IMR-90 (cell line): ENCODE results near the gene DLG5. TPM values are rescaled to one million over a fixed set of nuclear protein-coding genes. Genes with fewer than 3 reads are reported as not detected.

ENCODE experiments used
- ATAC-seq: fragments of 200-7000 bp; cut with Tn5 transposase; 2 replicates; pipeline ENCODE4 v1.9.1; 2020; ENCODE audit warnings: low read depth, mild to moderate bottlenecking, moderate library complexity
- BruUV-seq: library from RNA; stranded (reverse); fragments of 400-500 nt; replicated peaks from 2 replicates; lab custom pipeline; 2021; lab: Mats Ljungman, UMichigan
- CTCF ChIA-PET: fragments of 300-600 bp; formaldehyde crosslinking; extraction: SDS; loops from one replicate; lab custom pipeline; 2021; ENCODE audit warnings: antibody characterized with exemption; lab: Yijun Ruan, JAX
- POLR2A ChIA-PET: fragments of 300-600 bp; sonication (Branson Sonifier 250); formaldehyde crosslinking; loops from one replicate; lab custom pipeline; 2022; ENCODE audit warnings: antibody characterized with exemption; ENCODE audit not compliant: unreplicated experiment; lab: Charles Lee
- DNase-seq: peaks from one replicate; pipeline ENCODE4 v3.0.0; 2013
- H2AFZ ChIP-seq: replicated peaks from 2 replicates; pipeline ENCODE3; 2013; ENCODE audit warnings: low read length, mild to moderate bottlenecking; ENCODE audit not compliant: poor library complexity
- H2AK5ac ChIP-seq: 2 replicates; pipeline ENCODE4 v1.6.1; 2013; ENCODE audit warnings: low read depth, low read length, inconsistent platforms
- H2AK9ac ChIP-seq: replicated peaks from 2 replicates; pipeline ENCODE3; 2013; ENCODE audit warnings: mild to moderate bottlenecking, low read depth, low read length, moderate library complexity; ENCODE audit not compliant: poor library complexity
- H2BK120ac ChIP-seq: 2 replicates; pipeline ENCODE4 v1.6.1; 2013; ENCODE audit warnings: low read depth, low read length, inconsistent platforms
- H2BK15ac ChIP-seq: 3 replicates; pipeline ENCODE4 v1.6.1; 2013; ENCODE audit warnings: low read depth, low read length, inconsistent platforms
- H2BK20ac ChIP-seq: 2 replicates; pipeline ENCODE4 v1.6.1; 2013; ENCODE audit warnings: low read depth, mild to moderate bottlenecking, inconsistent platforms, low read length, moderate library complexity
- H2BK5ac ChIP-seq: 2 replicates; pipeline ENCODE4 v1.6.1; 2013; ENCODE audit warnings: mild to moderate bottlenecking, low read depth, low read length, inconsistent platforms; ENCODE audit not compliant: poor library complexity, severe bottlenecking
- H3K14ac ChIP-seq: replicated peaks from 2 replicates; pipeline ENCODE4 v1.6.1; 2013; ENCODE audit warnings: low read depth, low read length, inconsistent platforms
- H3K18ac ChIP-seq: 2 replicates; pipeline ENCODE4 v1.6.1; 2013; ENCODE audit warnings: low read depth, low read length, control low read depth
- H3K23ac ChIP-seq: 2 replicates; pipeline ENCODE4 v1.6.1; 2013; ENCODE audit warnings: low read depth, low read length, inconsistent platforms
- H3K27ac ChIP-seq: 2 replicates; pipeline ENCODE4 v1.5.1; 2013; ENCODE audit warnings: mild to moderate bottlenecking, control low read depth, low read length; ENCODE audit not compliant: insufficient read depth
- H3K27me3 ChIP-seq: 2 replicates; pipeline ENCODE4 v1.6.1; 2013; ENCODE audit warnings: low read length; ENCODE audit not compliant: control insufficient read depth, insufficient read depth
- H3K36me3 ChIP-seq: 2 replicates; pipeline ENCODE4 v1.6.1; 2013; ENCODE audit warnings: low read length, mixed read lengths; ENCODE audit not compliant: control insufficient read depth, insufficient read depth
- H3K4ac ChIP-seq: 2 replicates; pipeline ENCODE4 v1.6.1; 2013; ENCODE audit warnings: low read depth, low read length, inconsistent platforms
- H3K4me1 ChIP-seq: 2 replicates; pipeline ENCODE4 v1.6.1; 2013; ENCODE audit warnings: low read length, mixed read lengths; ENCODE audit not compliant: control insufficient read depth, insufficient read depth
- H3K4me2 ChIP-seq: 2 replicates; pipeline ENCODE4 v1.6.1; 2013; ENCODE audit warnings: low read depth, mild to moderate bottlenecking, control low read depth, low read length, moderate library complexity
- H3K4me3 ChIP-seq: 2 replicates; pipeline ENCODE4 v1.5.1; 2013; ENCODE audit warnings: low read depth, mild to moderate bottlenecking, control low read depth, low read length, moderate library complexity; ENCODE audit not compliant: insufficient read depth
- H3K56ac ChIP-seq: 2 replicates; pipeline ENCODE4 v1.6.1; 2013; ENCODE audit warnings: low read length, inconsistent platforms; ENCODE audit not compliant: insufficient read depth; ENCODE audit errors: extremely low read depth
- H3K79me1 ChIP-seq, 2 experiments: 2 replicates each; pipeline ENCODE4 v1.6.1; 2013; ENCODE audit warnings: low read length in 2 of 2, inconsistent platforms in 1 of 2, low read depth in 1 of 2
- H3K9ac ChIP-seq: 2 replicates; pipeline ENCODE4 v1.6.1; 2013; ENCODE audit warnings: low read depth, low read length, control low read depth
- H3K9me1 ChIP-seq: 2 replicates; pipeline ENCODE4 v1.6.1; 2013; ENCODE audit warnings: low read length, inconsistent platforms; ENCODE audit not compliant: insufficient read depth
- H3K9me3 ChIP-seq: 2 replicates; pipeline ENCODE4 v1.6.1; 2013; ENCODE audit warnings: low read length; ENCODE audit not compliant: control insufficient read depth, insufficient read depth
- H4K20me1 ChIP-seq: 2 replicates; pipeline ENCODE4 v1.6.1; 2013; ENCODE audit warnings: low read length, inconsistent platforms; ENCODE audit not compliant: insufficient read depth
- H4K5ac ChIP-seq: 2 replicates; pipeline ENCODE4 v1.6.1; 2013; ENCODE audit warnings: mild to moderate bottlenecking, low read depth, low read length, control low read depth
- H4K8ac ChIP-seq, 2 experiments: 2 replicates each; pipeline ENCODE4 v1.6.1; 2013; ENCODE audit warnings: low read depth in 2 of 2, low read length in 2 of 2, control low read depth in 1 of 2, inconsistent platforms in 1 of 2
- H4K91ac ChIP-seq: 2 replicates; pipeline ENCODE4 v1.6.1; 2013; ENCODE audit warnings: low read depth, low read length, inconsistent platforms; ENCODE audit not compliant: insufficient read depth
- BHLHE40 ChIP-seq: fragments of 150-350 bp; IDR thresholded peaks from 2 replicates; pipeline ENCODE4 v1.6.1; 2016; ENCODE audit warnings: mild to moderate bottlenecking, low read depth, low read length
- CEBPB ChIP-seq: IDR thresholded peaks from 2 replicates; pipeline ENCODE4 v1.6.1; 2012; ENCODE audit warnings: low read depth, low read length, improper control_type of control experiment
- CHD1 ChIP-seq: IDR thresholded peaks from 2 replicates; pipeline ENCODE4 v1.6.1; 2012; ENCODE audit warnings: low read depth, low read length, improper control_type of control experiment
- CTCF ChIP-seq: conservative IDR thresholded peaks from 2 replicates; pipeline ENCODE4 v1.5.1; 2012; ENCODE audit warnings: mild to moderate bottlenecking, low read depth, low read length, improper control_type of control experiment
- FOS ChIP-seq: fragments of 150-350 bp; IDR thresholded peaks from 2 replicates; pipeline ENCODE4 v1.6.1; 2016; ENCODE audit warnings: low read depth, low read length
- MAFK ChIP-seq: IDR thresholded peaks from 2 replicates; pipeline ENCODE4 v1.6.1; 2012; ENCODE audit warnings: low read depth, low read length, improper control_type of control experiment
- MAZ ChIP-seq: IDR thresholded peaks from 2 replicates; pipeline ENCODE4 v1.6.1; 2012; ENCODE audit warnings: low read depth, mild to moderate bottlenecking, low read length, improper control_type of control experiment, moderate library complexity, borderline replicate concordance
- NFE2L2 ChIP-seq: fragments of 150-350 bp; IDR thresholded peaks from 2 replicates; pipeline ENCODE4 v1.6.1; 2016; ENCODE audit warnings: low read depth, mild to moderate bottlenecking, low read length
- POLR2A ChIP-seq: IDR thresholded peaks from 2 replicates; pipeline ENCODE4 v1.6.1; 2012; ENCODE audit warnings: mild to moderate bottlenecking, low read depth, low read length
- RAD21 ChIP-seq: IDR thresholded peaks from 2 replicates; pipeline ENCODE4 v1.6.1; 2012; ENCODE audit warnings: low read length, improper control_type of control experiment
- RCOR1 ChIP-seq: IDR thresholded peaks from 2 replicates; pipeline ENCODE4 v1.6.1; 2012; ENCODE audit warnings: mild to moderate bottlenecking, low read length, improper control_type of control experiment; ENCODE audit not compliant: insufficient replicate concordance
- RFX5 ChIP-seq: IDR thresholded peaks from 2 replicates; pipeline ENCODE4 v1.8.0; 2012; ENCODE audit warnings: low read depth, mild to moderate bottlenecking, low read length, moderate library complexity
- SMC3 ChIP-seq: fragments of 150-350 bp; IDR thresholded peaks from 2 replicates; pipeline ENCODE4 v1.6.1; 2016; ENCODE audit warnings: low read depth, mild to moderate bottlenecking, antibody characterized with exemption, low read length, moderate library complexity
- WGBS, 2 experiments: methylation state at CpG; one replicate each; pipeline versions ENCODE4 v1.1.5 to v1.1.7; 2013; ENCODE audit warnings: missing lambda C conversion rate in 2 of 2; ENCODE audit not compliant: insufficient read length in 1 of 2; ENCODE audit errors: extremely low coverage in 2 of 2; 5-methylcytosine and 5-hydroxymethylcytosine counted together
- dilution Hi-C: fragments of 300-500 bp; cut with HindIII; formaldehyde crosslinking; loops from one replicate; pipeline ENCODE4 v1.14.3; 2018; ENCODE audit warnings: low sequenced_read_pairs; ENCODE audit not compliant: unreplicated experiment
- in situ Hi-C: fragments of 300-500 bp; cut with MboI; formaldehyde crosslinking; loops from 3 replicates; pipeline ENCODE4 v1.14.3; 2019; ENCODE audit warnings: low sequenced_read_pairs, inconsistent platforms, mixed read lengths
- intact Hi-C: fragments of 100-400 bp; cut with micrococcal nuclease; formaldehyde crosslinking; loops from 2 replicates; pipeline ENCODE4 v1.10.0; 2022
- polyA plus RNA-seq, 3 experiments: library from polyadenylated mRNA; depleted of rRNA; stranded (reverse); fragments of >200 nt; gene quantifications; 2 replicates each; pipeline ENCODE4 v1.2.3, GENCODE V29; 2012; ENCODE audit warnings: low replicate concordance in 1 of 3
- total RNA-seq: library from RNA; depleted of rRNA; stranded (reverse); fragments of >200 nt; gene quantifications from 2 replicates; pipeline ENCODE4 v1.2.3, GENCODE V29; 2012
- TF ChIP-seq, protein P1 (sequence below): fragments of 150-350 bp; IDR thresholded peaks from 2 replicates; pipeline ENCODE4 v1.6.1; 2016; ENCODE audit warnings: low read depth, mild to moderate bottlenecking, low read length, moderate library complexity, borderline replicate concordance
- TF ChIP-seq, protein P2 (sequence below): fragments of 150-350 bp; IDR thresholded peaks from 2 replicates; pipeline ENCODE4 v1.6.1; 2017; ENCODE audit warnings: mild to moderate bottlenecking, antibody characterized with exemption, low read length, low read depth

Gene DLG5
- total and polyA plus RNA-seq, 2 of the 4 experiments (the other 2 are of a cell fraction), result 12.7 to 28.7 TPM

GRCh38 chr10:77787440-77787839 lies 139.1 kb downstream of the DLG5 start:
- Histone ChIP-seq H3K18ac (no peak overlapping the region), H2AK9ac (no peak overlapping the region), H3K4me1 (peaks cover 7% of the 10 kb centered on the region; the same call in 1 of the 2 replicates), H2BK20ac (no peak overlapping the region), H3K9me1 (peaks cover 10% of the 10 kb centered on the region; the same call in 1 of the 2 replicates), H3K36me3 (peaks cover 36% of the 10 kb centered on the region), H3K4me2 (no peak overlapping the region), H3K9ac (no peak overlapping the region), H2BK120ac (no peak overlapping the region), H4K5ac (no peak overlapping the region), H4K20me1 (no peaks in the 10 kb centered on the region; the same call in 1 of the 2 replicates), H3K14ac (no peak overlapping the region), H3K4me3 (no peak overlapping the region), H2AK5ac (no peak overlapping the region), H2AFZ (no peak overlapping the region), H3K23ac (no peak overlapping the region), H4K8ac (no peak overlapping the region), H3K9me3 (no peaks in the 10 kb centered on the region; the same call in 1 of the 2 replicates), H3K27me3 (no peaks in the 10 kb centered on the region), H3K79me1 (peaks cover 2 to 18% of the 10 kb centered on the region in 2 experiments; a peak in 3 of 4 replicates), H3K4ac (no peak overlapping the region), H3K27ac (no peak overlapping the region), H2BK15ac (no peak overlapping the region), H2BK5ac (no peak overlapping the region), H3K56ac (no peak overlapping the region), H4K91ac (no peak overlapping the region)
- CTCF ChIA-PET, result no interaction called here
- dilution Hi-C loops, result no loop called here
- intact Hi-C loops, result no loop called here
- WGBS, 2 experiments, result 92% methylated on average over 4 of the region's 12 CpGs; no CpG with 5 or more reads in 1 of the 2 experiments
- BruUV-seq, result no TSS peak
- TF ChIP-seq SMC3, result no peak
- no peak for TF ChIP-seq MAFK
- TF ChIP-seq RCOR1, result no peak
- TF ChIP-seq MAZ, result no peak
- TF ChIP-seq POLR2A, result no peak
- no peak for TF ChIP-seq RAD21
- no peak for TF ChIP-seq CTCF
- TF ChIP-seq BHLHE40, result no peak
- TF ChIP-seq, protein P1, sequence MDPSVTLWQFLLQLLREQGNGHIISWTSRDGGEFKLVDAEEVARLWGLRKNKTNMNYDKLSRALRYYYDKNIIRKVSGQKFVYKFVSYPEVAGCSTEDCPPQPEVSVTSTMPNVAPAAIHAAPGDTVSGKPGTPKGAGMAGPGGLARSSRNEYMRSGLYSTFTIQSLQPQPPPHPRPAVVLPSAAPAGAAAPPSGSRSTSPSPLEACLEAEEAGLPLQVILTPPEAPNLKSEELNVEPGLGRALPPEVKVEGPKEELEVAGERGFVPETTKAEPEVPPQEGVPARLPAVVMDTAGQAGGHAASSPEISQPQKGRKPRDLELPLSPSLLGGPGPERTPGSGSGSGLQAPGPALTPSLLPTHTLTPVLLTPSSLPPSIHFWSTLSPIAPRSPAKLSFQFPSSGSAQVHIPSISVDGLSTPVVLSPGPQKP, result no peak
- TF ChIP-seq, protein P2, sequence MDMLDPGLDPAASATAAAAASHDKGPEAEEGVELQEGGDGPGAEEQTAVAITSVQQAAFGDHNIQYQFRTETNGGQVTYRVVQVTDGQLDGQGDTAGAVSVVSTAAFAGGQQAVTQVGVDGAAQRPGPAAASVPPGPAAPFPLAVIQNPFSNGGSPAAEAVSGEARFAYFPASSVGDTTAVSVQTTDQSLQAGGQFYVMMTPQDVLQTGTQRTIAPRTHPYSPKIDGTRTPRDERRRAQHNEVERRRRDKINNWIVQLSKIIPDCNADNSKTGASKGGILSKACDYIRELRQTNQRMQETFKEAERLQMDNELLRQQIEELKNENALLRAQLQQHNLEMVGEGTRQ, result no peak
- no peak for TF ChIP-seq CEBPB
- TF ChIP-seq NFE2L2, result no peak
- no peak for TF ChIP-seq CHD1
- no peak for TF ChIP-seq FOS
- no peak for TF ChIP-seq RFX5
- POLR2A ChIA-PET, result no interaction called here
- in situ Hi-C loops, result no loop called here
- ATAC-seq, result no peak
- DNase-seq, result no peak
